ENCODE results near the gene LRP2BP.

The LRP2BP gene

DNA sequence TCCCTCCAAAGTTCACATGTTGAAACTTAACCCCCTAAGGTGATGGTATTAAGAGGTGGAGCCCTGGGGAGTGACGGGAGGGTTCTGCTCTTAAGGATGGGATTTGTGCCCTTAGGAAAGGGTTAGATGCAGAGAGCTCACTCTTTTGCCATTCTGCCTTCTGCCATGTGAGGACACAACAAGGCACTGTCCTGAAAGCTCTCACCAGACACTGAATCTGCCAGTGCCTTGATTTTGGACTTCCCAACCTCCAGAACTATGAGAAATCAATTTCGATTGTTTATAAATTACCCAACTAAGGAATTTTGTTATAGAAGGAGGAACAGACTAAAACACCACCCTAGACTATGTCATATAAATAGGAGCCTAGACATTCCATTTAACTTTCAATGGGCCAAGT is 11.7 kb downstream of the LRP2BP start:
- in situ Hi-C loops (cut with MboI; ENCODE audit: low sequenced_read_pairs), result no loop called here
- DNase-seq (ENCODE audit: low spot score in 2 of 2), result no peak
- Histone ChIP-seq H3K27me3 (ENCODE audit: low read depth) (no peaks in the 10 kb centered on the region), H3K4me3 (no peak overlapping the region), H3K36me3 (replicated peaks) (no peaks in the 10 kb centered on the region), H3K9me3 (0 out of 2 replicates have a peak, but pooled peaks cover 3% of the 10 kb centered on the region), H3K4me1 (peaks cover 22% of the 10 kb centered on the region)

GRCh38 chr4:185383451-185383850 is 12.3 kb downstream of the LRP2BP start:
- peaks cover 22% of the 10 kb centered on the region for H3K4me1 ChIP-seq
- H3K36me3 ChIP-seq (replicated peaks), result no peaks in the 10 kb centered on the region
- DNase-seq (ENCODE audit: low spot score in 2 of 2), result no peak
- 0 out of 2 replicates have a peak, but pooled peaks cover 3% of the 10 kb centered on the region for H3K9me3 ChIP-seq
- H3K4me3 ChIP-seq, result no peak overlapping the region
- in situ Hi-C loops (cut with MboI; ENCODE audit: low sequenced_read_pairs), result no loop called here
- H3K27me3 ChIP-seq (ENCODE audit: low read depth), result no peaks in the 10 kb centered on the region

GRCh38 chr4:185382754-185383153 is 13.0 kb downstream of the LRP2BP start:
- Histone ChIP-seq H3K4me3 (no peak overlapping the region), H3K4me1 (peaks cover 23% of the 10 kb centered on the region), H3K27me3 (ENCODE audit: low read depth) (no peaks in the 10 kb centered on the region), H3K9me3 (0 out of 2 replicates have a peak, but pooled peaks cover 3% of the 10 kb centered on the region), H3K36me3 (replicated peaks) (no peaks in the 10 kb centered on the region)
- DNase-seq (ENCODE audit: low spot score in 2 of 2), result no peak
- in situ Hi-C loops (cut with MboI; ENCODE audit: low sequenced_read_pairs), result no loop called here

DNA sequence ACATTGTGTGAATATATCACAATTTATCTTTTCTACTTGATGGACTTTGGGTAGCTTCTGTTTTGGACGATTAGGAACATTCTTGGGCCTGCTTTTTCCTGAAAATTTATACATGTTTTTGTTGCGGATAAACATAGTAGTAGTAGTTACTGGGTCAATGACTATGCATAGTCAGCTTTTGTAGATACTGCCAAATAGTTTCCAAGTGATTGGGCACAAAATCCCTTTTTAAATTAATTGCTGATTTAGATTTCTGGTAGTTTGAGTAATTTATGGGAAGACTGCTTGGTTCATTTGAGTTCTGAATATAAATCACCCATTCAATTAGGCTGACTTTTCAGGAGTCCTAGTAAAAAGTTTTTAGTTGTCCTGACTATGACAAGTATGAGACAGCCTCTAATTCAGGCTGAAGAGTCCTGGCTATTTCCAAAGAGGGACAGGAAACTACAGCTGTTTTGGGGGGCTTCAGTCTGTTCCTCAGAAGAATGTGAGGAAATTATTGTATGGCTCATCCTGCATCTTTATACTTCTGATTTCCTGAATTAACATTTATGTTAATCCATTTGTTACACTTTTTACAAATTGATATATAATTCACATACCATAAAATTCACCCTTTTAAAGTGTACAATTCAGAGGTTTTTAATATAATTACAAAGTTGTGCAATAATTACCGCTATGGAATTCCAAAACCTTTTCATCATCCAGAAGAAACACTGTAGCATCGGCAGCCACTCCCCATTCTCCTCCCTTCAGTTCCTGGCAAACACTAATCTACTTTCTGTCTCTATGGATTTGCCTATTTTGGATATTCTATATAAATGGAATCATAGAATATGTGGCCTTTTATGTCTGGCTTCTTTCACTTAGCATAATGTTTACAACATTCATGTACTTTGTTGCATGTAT is 14.2 kb downstream of the LRP2BP start:
- Histone ChIP-seq H3K27me3 (ENCODE audit: low read depth) (no peaks in the 10 kb centered on the region), H3K9me3 (0 out of 2 replicates have a peak, but pooled peaks cover 3% of the 10 kb centered on the region), H3K36me3 (replicated peaks) (no peaks in the 10 kb centered on the region), H3K4me1 (peaks cover 26% of the 10 kb centered on the region), H3K4me3 (no peak overlapping the region)
- in situ Hi-C loops (cut with MboI; ENCODE audit: low sequenced_read_pairs), result no loop called here
- no peak for DNase-seq (ENCODE audit: low spot score in 2 of 2)

DNA sequence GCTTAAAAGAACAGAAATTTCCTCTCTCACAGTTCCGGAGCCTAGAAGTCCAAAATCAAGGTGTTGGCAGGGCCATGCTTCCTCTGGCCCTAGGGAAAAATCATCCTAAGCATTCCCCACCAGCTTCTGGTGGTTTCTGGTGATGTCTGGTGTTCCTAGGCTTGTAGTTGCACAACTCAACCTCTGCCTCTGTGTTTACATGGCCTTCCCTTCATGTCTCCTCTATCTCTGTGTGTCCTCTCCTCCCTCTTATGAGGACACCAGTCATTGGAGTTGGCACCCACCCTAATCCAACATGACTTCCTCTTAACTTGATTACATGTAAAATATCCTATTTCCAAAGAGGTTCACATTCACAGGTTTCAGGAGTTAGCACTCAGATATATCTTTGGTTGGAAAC is 15.4 kb downstream of the LRP2BP start:
- no peak overlapping the region for H3K4me3 ChIP-seq
- in situ Hi-C loops (cut with MboI; ENCODE audit: low sequenced_read_pairs), result no loop called here
- no peaks in the 10 kb centered on the region for H3K27me3 ChIP-seq (ENCODE audit: low read depth)
- peaks cover 18% of the 10 kb centered on the region for H3K4me1 ChIP-seq
- no peaks in the 10 kb centered on the region for H3K36me3 ChIP-seq (replicated peaks)
- DNase-seq (ENCODE audit: low spot score in 2 of 2), result no peak
- 0 out of 2 replicates have a peak, but pooled peaks cover 3% of the 10 kb centered on the region for H3K9me3 ChIP-seq

- in situ Hi-C loops (cut with MboI; ENCODE audit: low sequenced_read_pairs), result no loop called here
- Histone ChIP-seq H3K4me3 (no peak overlapping the region), H3K36me3 (replicated peaks) (no peaks in the 10 kb centered on the region), H3K4me1 (peaks cover 14% of the 10 kb centered on the region), H3K9me3 (0 out of 2 replicates have a peak, but pooled peaks cover 3% of the 10 kb centered on the region), H3K27me3 (ENCODE audit: low read depth) (no peaks in the 10 kb centered on the region)
- no peak for DNase-seq (ENCODE audit: low spot score in 2 of 2)
Measured at GRCh38 chr4:185379326-185380295, 16.1 kb downstream of the LRP2BP start.

DNA sequence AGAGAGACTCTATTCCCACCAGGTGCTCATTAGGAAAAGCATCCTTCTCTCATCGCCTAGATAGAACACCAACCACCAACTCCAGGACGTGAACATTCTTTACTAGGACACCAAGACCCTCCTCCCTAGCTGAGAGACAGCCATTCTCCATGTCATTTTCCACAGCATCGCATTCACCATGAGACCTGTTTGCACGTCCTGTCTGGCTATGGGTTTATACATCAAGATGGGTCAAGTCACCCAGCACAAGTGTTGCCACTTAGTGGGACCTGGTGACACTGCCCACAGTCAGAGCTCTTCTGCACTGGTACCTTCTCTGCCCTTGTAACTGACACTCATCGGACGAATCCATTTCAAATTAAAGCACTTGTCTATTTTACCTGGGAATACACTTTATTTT is 17.5 kb downstream of the LRP2BP start:
- H3K9me3 ChIP-seq, result 0 out of 2 replicates have a peak, but pooled peaks cover 3% of the 10 kb centered on the region
- DNase-seq (ENCODE audit: low spot score in 2 of 2), result no peak
- H3K36me3 ChIP-seq (replicated peaks), result no peaks in the 10 kb centered on the region
- peaks cover 14% of the 10 kb centered on the region for H3K4me1 ChIP-seq
- in situ Hi-C loops (cut with MboI; ENCODE audit: low sequenced_read_pairs), result no loop called here
- no peak overlapping the region for H3K4me3 ChIP-seq
- H3K27me3 ChIP-seq (ENCODE audit: low read depth), result no peaks in the 10 kb centered on the region

- Histone ChIP-seq H3K4me3 (no peak overlapping the region), H3K4me1 (peaks cover 17% of the 10 kb centered on the region), H3K9me3 (no peaks in the 10 kb centered on the region), H3K27me3 (ENCODE audit: low read depth) (no peaks in the 10 kb centered on the region), H3K36me3 (replicated peaks) (no peaks in the 10 kb centered on the region)
- DNase-seq (ENCODE audit: low spot score in 2 of 2), result no peak
- in situ Hi-C loops (cut with MboI; ENCODE audit: low sequenced_read_pairs), result no loop called here
Measured at GRCh38 chr4:185374573-185374972, 21.2 kb downstream of the LRP2BP start.

DNA sequence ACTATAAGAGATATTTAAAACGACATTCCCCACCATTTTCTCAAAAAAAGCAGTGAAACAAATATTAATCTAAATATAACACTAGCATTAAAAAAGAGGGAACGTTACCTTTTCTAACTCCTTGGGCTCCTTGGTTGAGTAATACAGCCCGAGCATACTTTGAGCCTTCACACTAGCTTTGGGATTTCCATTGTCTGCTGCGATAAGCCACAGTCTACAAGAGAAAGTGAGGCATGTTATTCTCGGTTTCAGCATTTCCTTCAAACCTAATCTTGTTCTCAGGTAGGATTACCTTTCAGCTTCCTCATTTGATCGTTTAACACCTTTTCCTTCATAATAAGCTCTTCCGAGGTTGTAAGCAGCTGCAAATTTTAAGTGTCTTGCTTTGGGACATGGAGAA is 21.7 kb downstream of the LRP2BP start:
- H3K9me3 ChIP-seq, result no peaks in the 10 kb centered on the region
- in situ Hi-C loops (cut with MboI; ENCODE audit: low sequenced_read_pairs), result no loop called here
- no peak overlapping the region for H3K4me3 ChIP-seq
- H3K27me3 ChIP-seq (ENCODE audit: low read depth), result no peaks in the 10 kb centered on the region
- H3K36me3 ChIP-seq (replicated peaks), result no peaks in the 10 kb centered on the region
- no peak for DNase-seq (ENCODE audit: low spot score in 2 of 2)
- H3K4me1 ChIP-seq, result peaks cover 20% of the 10 kb centered on the region

GRCh38 chr4:185371702-185372101 is 24.0 kb downstream of the LRP2BP start:
- no peaks in the 10 kb centered on the region for H3K36me3 ChIP-seq (replicated peaks)
- no peak overlapping the region for H3K4me3 ChIP-seq
- H3K27me3 ChIP-seq (ENCODE audit: low read depth), result no peaks in the 10 kb centered on the region
- H3K9me3 ChIP-seq, result no peaks in the 10 kb centered on the region
- peaks cover 16% of the 10 kb centered on the region for H3K4me1 ChIP-seq
- DNase-seq (ENCODE audit: low spot score in 2 of 2), result no peak
- in situ Hi-C loops (cut with MboI; ENCODE audit: low sequenced_read_pairs), result no loop called here

DNA sequence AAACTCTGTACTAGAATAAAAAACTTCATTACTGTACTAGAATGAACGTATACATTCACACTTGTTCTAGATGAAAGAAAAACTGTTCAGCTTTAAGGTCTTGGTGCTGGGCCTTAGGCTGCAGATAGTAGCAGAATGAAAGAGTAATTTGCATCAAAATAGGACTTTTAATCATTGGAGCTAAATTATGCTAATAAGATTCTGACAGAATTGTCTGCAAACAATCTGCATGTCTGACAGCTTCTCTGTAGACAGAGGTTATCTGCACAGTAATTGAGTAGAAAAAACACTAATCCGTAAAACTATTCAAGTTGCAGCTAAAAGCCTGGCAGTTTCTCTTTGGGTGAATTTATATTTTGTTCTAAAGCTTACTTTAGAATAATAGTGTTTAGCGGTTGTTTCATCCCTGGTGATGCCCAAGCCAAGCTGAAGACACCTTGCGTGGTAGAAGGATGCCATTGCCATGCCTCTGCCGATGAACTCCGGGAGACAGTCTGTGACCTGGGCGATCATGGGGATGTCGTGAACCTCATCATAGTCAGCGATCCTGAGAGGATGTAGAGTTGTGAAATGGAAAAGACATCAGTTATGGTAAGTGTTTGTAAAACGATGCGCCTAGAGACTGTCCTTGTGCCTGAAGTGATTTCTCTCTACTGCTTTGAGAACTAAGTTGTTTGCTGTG is 25.3 kb downstream of the LRP2BP start:
- no peaks in the 10 kb centered on the region for H3K9me3 ChIP-seq
- in situ Hi-C loops (cut with MboI; ENCODE audit: low sequenced_read_pairs), result no loop called here
- H3K27me3 ChIP-seq (ENCODE audit: low read depth), result no peaks in the 10 kb centered on the region
- H3K4me3 ChIP-seq, result no peak overlapping the region
- H3K4me1 ChIP-seq, result peaks cover 21% of the 10 kb centered on the region
- no peaks in the 10 kb centered on the region for H3K36me3 ChIP-seq (replicated peaks)
- DNase-seq (ENCODE audit: low spot score in 2 of 2), result peak; percentile 34 to 90

DNA sequence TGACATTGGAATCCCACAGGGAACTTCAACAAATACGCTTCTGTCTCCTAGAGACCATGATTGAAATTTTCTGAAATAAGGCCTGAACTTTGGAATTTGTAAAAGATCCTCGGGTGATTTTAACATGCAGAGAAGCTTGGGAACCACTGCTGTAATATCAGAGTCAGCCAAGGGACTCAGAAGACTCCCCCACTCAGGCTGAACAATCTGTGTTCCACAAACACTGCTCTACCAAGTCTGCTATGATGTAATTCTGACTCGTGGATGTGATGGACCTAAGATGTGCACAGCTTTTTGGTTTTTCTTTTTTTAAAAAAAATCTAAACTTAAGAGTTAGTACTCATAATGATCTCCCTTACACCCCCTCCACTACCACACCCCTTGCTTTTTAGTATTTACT is 26.0 kb downstream of the LRP2BP start:
- Histone ChIP-seq H3K4me3 (no peak overlapping the region), H3K27me3 (ENCODE audit: low read depth) (no peaks in the 10 kb centered on the region), H3K9me3 (no peaks in the 10 kb centered on the region), H3K4me1 (peaks cover 21% of the 10 kb centered on the region), H3K36me3 (replicated peaks) (no peaks in the 10 kb centered on the region)
- DNase-seq (ENCODE audit: low spot score in 2 of 2), result peak in 1 of 2 experiments; percentile 18
- in situ Hi-C loops (cut with MboI; ENCODE audit: low sequenced_read_pairs), result no loop called here

DNA sequence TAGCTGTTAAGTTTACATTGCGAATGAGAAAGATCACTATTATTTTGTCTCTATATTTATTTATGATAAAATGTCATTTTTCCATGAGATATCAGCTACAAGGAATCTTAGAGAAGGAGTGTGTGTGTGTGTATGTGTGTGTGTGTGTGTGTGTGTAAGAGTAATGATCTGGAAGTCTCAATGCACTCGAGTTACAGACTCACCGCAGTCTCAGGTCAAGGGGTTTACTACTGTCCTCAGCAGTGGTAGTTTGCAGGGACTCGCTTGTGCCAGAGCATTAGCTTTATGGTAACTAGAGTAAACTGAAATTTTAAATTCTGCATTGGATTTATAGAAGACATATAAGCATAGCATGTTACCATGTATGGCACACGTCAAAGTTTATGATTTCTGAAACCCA is 30.8 kb downstream of the LRP2BP start:
- DNase-seq (ENCODE audit: low spot score in 2 of 2), result no peak
- no peaks in the 10 kb centered on the region for H3K36me3 ChIP-seq (replicated peaks)

More for the DNA sequence above, 30.8 kb downstream of the LRP2BP start:
- H3K4me3 ChIP-seq, result no peak overlapping the region
- no peaks in the 10 kb centered on the region for H3K9me3 ChIP-seq
- H3K4me1 ChIP-seq, result peaks cover 11% of the 10 kb centered on the region
- in situ Hi-C loops (cut with MboI; ENCODE audit: low sequenced_read_pairs), result no loop called here
- no peaks in the 10 kb centered on the region for H3K27me3 ChIP-seq (ENCODE audit: low read depth)

All from HAP-1 (cell line).